NT2/D1 (cell line): ENCODE data around the gene GNB1.
A peak's percentile ranks its signal among the peaks of the same experiment; 100 is the strongest.

Source experiments
- DNase-seq: peaks from one replicate; pipeline ENCODE4 v3.0.0-alpha.2; 2011; ENCODE audit warnings: low read depth, low spot score
- H3K27me3 ChIP-seq: 2 replicates; pipeline ENCODE4 v1.6.0; 2011; ENCODE audit warnings: mild to moderate bottlenecking; ENCODE audit not compliant: insufficient read length, insufficient read depth
- H3K36me3 ChIP-seq: 2 replicates; pipeline ENCODE4 v1.6.1; 2011; ENCODE audit warnings: mild to moderate bottlenecking, low read length, mixed read lengths; ENCODE audit not compliant: insufficient read depth, insufficient read length
- H3K4me1 ChIP-seq: 2 replicates; pipeline ENCODE4 v1.5.1; 2011; ENCODE audit not compliant: insufficient read depth, insufficient read length
- H3K4me3 ChIP-seq: 2 replicates; pipeline ENCODE4 v1.5.1; 2011; ENCODE audit warnings: low read depth; ENCODE audit not compliant: insufficient read length
- H3K9ac ChIP-seq: 2 replicates; pipeline ENCODE4 v1.6.0; 2011; ENCODE audit warnings: low read depth; ENCODE audit not compliant: insufficient read length
- H3K9me3 ChIP-seq: 2 replicates; pipeline ENCODE4 v1.5.1; 2011; ENCODE audit warnings: mild to moderate bottlenecking, low read length; ENCODE audit not compliant: insufficient read depth
- SUZ12 ChIP-seq: IDR thresholded peaks from 2 replicates; pipeline ENCODE4 v1.6.1; 2011; ENCODE audit not compliant: insufficient read length, insufficient read depth; ENCODE audit errors: extremely low read depth
- YY1 ChIP-seq: IDR thresholded peaks from 2 replicates; pipeline ENCODE4 v1.6.1; 2011; ENCODE audit not compliant: insufficient read length, insufficient read depth
- ZNF274 ChIP-seq: IDR thresholded peaks from 2 replicates; pipeline ENCODE4 v1.6.1; 2011; ENCODE audit warnings: mild to moderate bottlenecking, low read depth, low read length

The GNB1 gene

GRCh38 chr1:1917995-1918900, 27.4 kb upstream of the GNB1 start:
- H3K27me3 ChIP-seq: no peaks in the 10 kb centered on the region
- H3K4me1 ChIP-seq: peaks cover 30% of the 10 kb centered on the region
- no peak for TF ChIP-seq ZNF274
- TF ChIP-seq YY1: no peak
- no peak for TF ChIP-seq SUZ12
- H3K36me3 ChIP-seq: no peaks in the 10 kb centered on the region
- no peak for DNase-seq
- H3K9ac ChIP-seq: peak overlapping the region; percentile 77
- no peaks in the 10 kb centered on the region for H3K9me3 ChIP-seq
- H3K4me3 ChIP-seq: peak overlapping the region; percentile 61

GRCh38 chr1:1917304-1917976, 26.6 kb upstream of the GNB1 start:
- Histone ChIP-seq H3K9ac (no peak overlapping the region), H3K9me3 (no peaks in the 10 kb centered on the region), H3K4me3 (no peak overlapping the region), H3K27me3 (no peaks in the 10 kb centered on the region), H3K36me3 (no peaks in the 10 kb centered on the region), H3K4me1 (peaks cover 26% of the 10 kb centered on the region)
- DNase-seq: no peak
- TF ChIP-seq SUZ12: no peak
- TF ChIP-seq YY1: no peak
- no peak for TF ChIP-seq ZNF274

GRCh38 chr1:1916851-1917251, 26.0 kb upstream of the GNB1 start:
- no peak for DNase-seq
- Histone ChIP-seq H3K9ac (no peak overlapping the region), H3K27me3 (no peaks in the 10 kb centered on the region), H3K9me3 (no peaks in the 10 kb centered on the region), H3K36me3 (no peaks in the 10 kb centered on the region), H3K4me3 (no peak overlapping the region), H3K4me1 (peaks cover 26% of the 10 kb centered on the region)
- TF ChIP-seq YY1 (no peak), ZNF274 (no peak), SUZ12 (no peak)

- no peak overlapping the region for H3K4me3 ChIP-seq
- H3K4me1 ChIP-seq: peaks cover 26% of the 10 kb centered on the region
- DNase-seq: no peak
- no peaks in the 10 kb centered on the region for H3K9me3 ChIP-seq
- no peak overlapping the region for H3K9ac ChIP-seq
- no peaks in the 10 kb centered on the region for H3K27me3 ChIP-seq
- H3K36me3 ChIP-seq: no peaks in the 10 kb centered on the region
- TF ChIP-seq ZNF274 (no peak), SUZ12 (no peak), YY1 (no peak)
These were observed 25.3 kb upstream of the GNB1 start for GRCh38 chr1:1915911-1916840.

GRCh38 chr1:1914971-1915692, 24.2 kb upstream of the GNB1 start, which contains the start of gene CALML6:
TSS of gene CALML6 (plus strand) at chr1:1915260. CDS start at chr1:1915281, 21 bp downstream.
- Histone ChIP-seq H3K9me3 (no peaks in the 10 kb centered on the region), H3K4me1 (peaks cover 26% of the 10 kb centered on the region), H3K36me3 (no peaks in the 10 kb centered on the region), H3K27me3 (no peaks in the 10 kb centered on the region), H3K4me3 (no peak within 1 kb of the TSS), H3K9ac (peak within 1 kb of the TSS; percentile 56)
- TF ChIP-seq YY1: no peak
- TF ChIP-seq ZNF274: no peak
- TF ChIP-seq SUZ12: no peak
- no peak for DNase-seq
